CD4-positive, alpha-beta T cell treated with Interleukin-4 for 4 hours (primary cell): ENCODE measurements around the gene HADHB.
"Not testable (repeated sequence)": the region's sequence is repeated elsewhere in the genome, so short reads cannot be mapped to it uniquely, and the experiment has no call there.

Experiments used
- DNase-seq: peaks from one replicate; pipeline ENCODE4 v3.0.0-alpha.2; 2020

The HADHB gene

DNA sequence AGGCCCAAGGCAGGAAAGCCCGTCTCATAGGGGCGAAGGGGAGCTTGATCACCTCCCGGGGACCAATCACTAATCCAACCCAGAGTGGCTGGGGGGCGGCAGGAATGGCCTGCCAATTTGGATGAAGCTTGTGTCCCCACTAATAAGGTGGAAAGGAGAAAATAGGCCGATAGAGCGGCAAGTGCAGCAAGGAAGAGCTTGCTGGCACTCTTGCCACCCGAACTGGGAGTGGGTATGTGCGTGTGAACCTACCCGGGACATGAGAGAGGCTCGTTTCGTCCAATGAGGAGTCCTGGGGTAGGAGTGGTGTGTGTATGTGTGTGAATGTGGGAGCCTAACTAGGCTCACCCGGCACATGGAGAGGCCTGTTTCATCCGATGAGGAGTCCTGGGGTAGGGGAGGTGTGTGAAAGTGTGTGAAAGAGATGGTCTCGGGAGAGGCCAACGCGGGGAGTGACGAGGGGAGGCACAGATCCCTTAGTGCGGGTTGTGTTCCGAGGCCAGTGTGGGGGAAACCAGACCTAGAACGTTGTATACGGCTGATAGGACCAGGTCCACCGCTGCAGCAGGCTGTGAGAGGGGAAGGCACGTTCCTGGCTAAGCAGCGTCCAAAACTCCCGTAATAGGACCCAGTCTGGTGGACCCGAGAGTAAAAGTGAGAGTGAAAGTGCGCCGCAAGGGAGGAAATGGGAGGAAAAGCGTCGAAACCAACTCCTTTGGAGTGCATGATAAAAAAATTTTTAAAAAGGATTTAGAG is 54.1 kb downstream of the HADHB start:
- peak; percentile 14 for DNase-seq

- DNase-seq, result peak; percentile 21
Observed at GRCh38 chr2:26299471-26300101, 54.8 kb downstream of the HADHB start.

DNA sequence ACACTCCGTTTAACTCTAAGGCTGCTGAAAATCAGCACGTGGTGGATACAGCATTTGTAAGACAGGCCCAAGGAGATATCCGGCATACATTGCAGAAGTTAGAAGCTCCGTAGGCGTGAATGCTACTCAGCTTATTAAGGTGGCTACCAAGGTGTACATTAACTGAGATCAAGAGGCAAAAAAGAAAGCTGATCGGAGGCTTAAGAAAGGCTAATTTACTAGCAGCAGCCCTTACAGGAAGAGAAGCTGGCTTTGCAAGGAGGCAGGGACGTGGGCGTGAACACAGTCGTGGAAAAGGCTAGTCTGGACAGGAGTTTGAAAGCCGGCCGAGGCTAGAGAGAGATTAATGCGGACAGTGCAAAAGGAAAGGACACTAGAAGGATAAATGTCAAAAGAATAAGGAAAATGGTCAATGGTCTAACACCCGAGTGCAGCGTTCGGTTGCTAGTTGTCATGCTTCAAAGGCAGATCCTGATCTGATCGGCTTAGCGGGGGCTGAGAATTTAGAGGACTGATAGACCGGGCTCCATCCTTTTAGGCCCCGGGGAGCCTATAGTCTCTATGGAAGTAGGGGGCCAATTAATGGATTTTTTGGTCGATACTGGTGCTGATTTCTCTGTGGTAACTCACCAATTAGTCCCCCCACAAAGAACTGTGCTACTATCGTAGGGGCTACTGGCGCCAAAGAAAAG is 55.6 kb downstream of the HADHB start:
- peak; percentile 10 for DNase-seq

- DNase-seq, result no peak
Observed at GRCh38 chr2:26302846-26303245, 58.1 kb downstream of the HADHB start.

DNA sequence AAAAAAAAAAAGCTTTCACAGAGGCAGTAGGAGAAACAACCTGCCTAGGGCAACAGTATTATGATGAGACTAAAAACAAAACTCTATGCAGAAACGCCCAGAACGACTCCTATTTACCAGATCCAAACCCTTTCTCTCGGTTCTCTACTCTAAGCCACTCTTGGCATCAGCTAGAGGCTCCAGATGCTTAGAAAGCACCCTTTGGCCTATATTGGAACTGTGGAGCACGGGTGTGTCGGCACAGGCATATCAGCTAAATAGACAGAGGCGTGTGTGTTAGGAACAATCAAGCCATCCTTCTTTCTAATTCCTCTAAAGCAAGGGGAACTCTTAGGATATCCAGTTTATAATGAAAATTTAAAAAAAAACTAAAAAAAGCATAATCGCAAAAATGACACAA is 60.4 kb downstream of the HADHB start:
- not testable (repeated sequence) for DNase-seq

DNA sequence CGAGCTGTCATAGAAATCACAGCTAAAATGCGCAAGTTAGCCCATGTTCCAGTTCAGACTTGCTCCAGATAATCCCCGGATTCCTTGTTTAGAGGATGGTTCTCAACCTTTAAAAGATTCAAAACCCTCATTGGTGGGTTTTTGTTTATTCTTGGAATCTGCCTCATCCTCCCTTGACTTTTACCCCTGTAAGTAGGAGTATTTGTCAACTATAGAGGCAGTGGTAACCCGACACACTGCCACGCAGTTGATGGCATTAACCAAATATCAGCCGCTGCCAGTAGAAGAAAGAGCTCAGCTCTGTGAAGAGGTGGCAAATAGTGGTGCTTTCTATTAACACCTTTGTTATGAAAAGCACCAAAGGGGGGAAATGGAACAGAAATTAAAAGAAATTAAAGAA is 60.8 kb downstream of the HADHB start:
- no peak for DNase-seq

DNA sequence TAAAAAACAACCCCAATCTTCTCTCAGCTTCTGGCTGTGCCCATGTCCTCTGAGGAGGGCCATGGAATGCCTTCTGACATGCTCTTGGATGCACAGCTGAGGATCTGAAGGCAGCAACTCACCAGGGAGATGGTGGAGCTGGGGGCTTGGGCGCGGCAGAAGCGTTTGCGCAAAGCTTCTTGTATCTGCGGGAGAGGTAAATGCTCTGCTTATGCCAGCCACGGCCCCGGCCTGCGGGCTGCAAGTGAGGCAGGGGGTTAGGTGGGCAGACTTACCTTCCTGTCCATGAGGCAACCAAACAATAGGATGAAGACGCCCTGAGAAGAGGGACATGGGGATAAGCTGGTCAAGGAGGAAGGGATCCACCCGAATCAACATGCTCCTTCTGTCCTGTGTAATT is 65.2 kb downstream of the HADHB start:
- no peak for DNase-seq

DNA sequence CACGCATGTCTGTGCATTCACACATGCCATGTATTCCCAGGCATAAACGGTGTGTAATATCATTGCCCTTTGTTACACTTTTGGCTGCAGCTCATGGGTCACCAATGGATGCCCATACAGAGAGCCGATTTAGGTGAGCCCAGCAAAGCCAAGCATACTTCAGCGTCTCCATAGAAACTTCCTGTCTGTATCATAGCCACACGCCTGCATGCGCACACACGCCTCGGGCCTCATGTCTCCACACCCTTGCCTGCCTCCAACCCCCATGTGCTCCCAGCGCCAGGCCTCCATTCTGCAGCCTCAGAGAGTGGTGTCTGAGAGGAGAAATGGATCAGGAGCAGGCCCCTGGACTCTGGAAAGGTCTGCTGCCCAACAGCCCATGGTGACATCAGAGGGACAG is 67.7 kb downstream of the HADHB start:
- DNase-seq, result no peak

- DNase-seq, result no peak
Observed at GRCh38 chr2:26313446-26313845, 68.7 kb downstream of the HADHB start.

DNA sequence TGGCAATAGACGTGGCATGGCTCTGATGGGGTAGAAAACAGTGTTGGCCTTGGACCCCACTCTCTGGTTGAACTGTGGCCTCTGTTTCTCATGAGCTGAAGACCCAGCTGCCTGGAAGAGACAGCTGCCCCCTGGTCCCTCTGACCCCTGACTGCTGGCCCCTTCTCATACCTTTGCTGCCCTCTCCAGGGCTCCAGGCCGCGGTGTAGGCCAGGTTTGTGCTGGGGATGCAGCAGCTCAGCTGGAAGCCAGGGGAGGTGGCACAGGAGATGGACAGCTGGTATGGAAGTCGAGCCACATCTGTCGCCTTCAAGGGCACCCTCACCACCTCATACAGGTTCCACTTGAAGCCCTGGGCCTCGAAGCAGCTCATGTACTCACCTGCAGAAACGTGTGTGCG is 69.5 kb downstream of the HADHB start:
- DNase-seq, result no peak

DNA sequence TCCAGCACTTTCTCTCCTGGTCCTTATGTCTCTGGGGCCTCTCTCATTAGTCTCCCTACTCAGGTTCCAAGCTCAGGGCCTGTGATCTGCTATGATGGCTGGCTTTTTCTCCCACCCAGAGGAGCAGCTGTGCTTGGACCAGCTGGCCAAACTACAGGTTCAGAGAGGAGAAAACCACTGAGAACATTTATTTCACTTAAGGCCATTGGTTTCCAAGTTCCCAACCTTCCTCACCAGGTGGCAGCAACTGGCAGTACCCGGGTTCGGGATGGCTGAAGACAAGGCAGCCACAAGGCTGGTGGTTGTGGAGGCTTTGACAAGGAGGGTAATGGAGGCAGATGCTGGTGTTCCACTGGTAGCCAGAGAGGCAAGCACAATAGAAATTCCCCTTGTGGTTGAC is 71.3 kb downstream of the HADHB start:
- DNase-seq, result no peak

DNA sequence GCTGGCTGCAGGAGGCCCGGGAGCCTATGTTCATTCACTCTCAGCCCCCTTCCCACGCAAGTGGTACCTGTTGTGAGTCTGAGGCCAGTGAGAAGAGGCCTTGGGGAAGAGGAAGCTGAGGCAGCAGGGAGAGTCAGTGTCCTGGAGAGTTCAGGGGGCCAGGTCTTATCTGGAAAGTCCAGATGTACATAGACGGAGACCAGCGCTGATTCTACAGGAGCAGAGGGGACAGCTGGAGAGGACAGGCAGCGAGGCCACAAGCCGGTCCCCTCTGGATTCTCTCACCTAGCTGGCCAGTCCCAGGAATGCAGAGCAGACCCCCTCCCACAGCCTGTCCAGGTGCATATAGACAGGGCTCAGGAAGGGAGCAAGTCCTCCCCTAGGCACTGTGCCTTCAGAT is 72.1 kb downstream of the HADHB start:
- no peak for DNase-seq

GRCh38 chr2:26317377-26318105 is 72.8 kb downstream of the HADHB start:
- DNase-seq, result no peak

GRCh38 chr2:26318950-26319349 is 74.2 kb downstream of the HADHB start:
- no peak for DNase-seq

DNA sequence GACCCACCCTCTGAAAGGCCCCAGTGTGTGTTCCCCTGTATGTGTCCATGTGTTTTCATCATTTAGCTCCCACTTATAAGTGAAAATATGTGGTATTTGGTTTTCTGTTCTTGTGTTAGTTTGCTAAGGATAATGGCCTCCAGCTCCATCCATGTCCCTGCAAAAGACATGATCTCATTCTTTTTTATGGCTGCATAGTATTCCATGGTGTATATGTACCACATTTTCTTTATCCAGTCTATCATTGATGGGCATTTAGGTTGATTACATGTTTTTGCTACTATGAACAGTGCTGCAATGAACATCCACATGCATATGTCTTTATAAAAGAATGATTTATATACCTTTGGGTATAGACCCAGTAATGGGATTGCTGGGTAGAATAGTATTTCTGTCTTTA is 79.7 kb downstream of the HADHB start:
- DNase-seq, result not testable (repeated sequence)

DNA sequence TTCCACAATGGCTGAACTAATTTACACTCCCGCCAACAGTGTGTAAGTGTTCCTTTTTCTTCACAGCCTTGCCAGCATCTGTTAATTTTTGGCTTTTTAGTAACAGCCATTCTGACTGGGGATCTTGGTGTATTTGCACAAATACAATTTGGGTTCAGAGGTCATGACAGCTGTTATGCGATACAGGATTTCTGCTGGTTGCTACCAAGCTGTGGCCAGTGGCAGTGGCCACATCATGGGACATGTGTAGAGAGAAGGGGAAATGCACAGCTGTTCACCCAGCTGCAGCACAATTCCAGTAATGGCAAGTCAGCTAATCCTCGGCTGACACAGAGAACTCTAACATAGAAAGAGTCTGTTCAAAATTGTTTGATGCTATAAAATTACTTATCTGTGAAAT is 80.2 kb downstream of the HADHB start:
- no peak for DNase-seq

GRCh38 chr2:26325851-26326250 is 81.1 kb downstream of the HADHB start:
- no peak for DNase-seq

GRCh38 chr2:26326514-26326913 is 81.8 kb downstream of the HADHB start:
- DNase-seq, result no peak

DNA sequence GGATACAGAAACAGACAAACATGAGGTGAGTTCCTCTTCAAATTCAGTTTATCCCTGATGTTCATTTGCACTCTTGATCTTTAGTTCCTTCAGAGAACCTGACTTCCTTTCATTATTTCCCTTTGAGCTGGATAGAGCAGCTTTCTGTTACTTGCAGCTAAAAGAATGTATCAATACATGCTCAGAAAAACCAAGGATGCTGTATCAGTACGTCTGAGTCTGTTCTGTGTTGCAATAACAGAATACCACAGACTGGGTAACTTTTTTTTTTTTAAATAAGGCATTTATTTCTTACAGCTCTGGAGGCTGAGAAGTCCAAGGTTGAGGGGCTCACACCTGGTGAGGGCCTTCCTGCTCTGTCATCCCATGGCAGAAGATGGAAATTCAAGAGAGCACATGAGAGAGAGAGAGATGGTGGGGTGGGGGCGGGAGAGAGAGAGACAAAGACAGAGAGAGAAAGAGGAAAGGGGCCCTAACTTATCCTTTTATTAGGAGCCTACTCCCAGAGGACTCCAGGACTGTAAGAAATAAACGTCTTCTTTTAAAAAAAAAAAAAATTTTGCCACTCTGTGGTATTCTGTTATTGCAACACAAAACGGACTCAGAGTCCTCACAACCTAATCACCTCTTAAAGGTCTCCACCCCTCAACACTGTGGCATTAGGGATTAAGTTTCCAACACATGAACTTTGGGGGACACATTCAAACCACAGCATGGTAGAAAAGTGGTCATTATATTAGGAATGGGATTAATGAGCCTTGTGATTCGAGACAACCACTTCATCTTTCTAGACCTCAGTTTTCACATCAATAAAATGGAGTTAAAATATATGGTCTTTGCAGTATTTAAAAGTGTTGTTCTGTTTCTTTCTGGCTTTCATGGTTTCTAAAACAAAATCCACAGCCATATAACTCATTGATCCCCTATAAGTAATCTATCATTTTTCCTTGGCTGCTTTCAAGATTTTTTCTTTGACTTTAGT is 82.8 kb downstream of the HADHB start:
- DNase-seq, result no peak

DNA sequence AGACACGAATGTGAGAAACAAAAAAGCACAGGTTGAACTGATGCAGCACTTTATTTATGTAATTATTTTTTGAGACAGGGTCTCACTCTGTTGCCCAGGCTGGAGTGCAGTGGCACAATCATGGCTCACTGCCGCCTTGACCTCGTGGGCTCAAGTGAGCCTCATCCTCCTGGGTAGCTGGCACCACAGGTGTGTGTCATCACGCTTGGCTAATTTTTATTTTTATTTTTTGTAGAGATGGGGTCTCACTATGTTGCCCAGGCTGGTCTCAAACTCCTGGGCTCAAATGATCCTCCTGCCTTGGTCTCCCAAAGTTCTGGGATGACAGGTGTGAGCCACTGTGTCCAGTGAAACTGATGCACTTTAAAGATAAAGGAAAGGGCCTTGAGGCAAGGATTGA is 84.3 kb downstream of the HADHB start:
- not testable (repeated sequence) for DNase-seq

GRCh38 chr2:26330114-26330549 is 85.4 kb downstream of the HADHB start:
- peak; percentile 76 for DNase-seq

- DNase-seq, result no peak
Observed at GRCh38 chr2:26330604-26331003, 85.9 kb downstream of the HADHB start.
